Progenitor cell of endocrine pancreas (in vitro differentiated cells): ENCODE data around the gene TRAF7. TPM values are rescaled to one million over a fixed set of nuclear protein-coding genes. Genes with fewer than 3 reads are reported as not detected.
A peak's percentile ranks its signal among the peaks of the same experiment; 100 is the strongest.
"Not testable (repeated sequence)": the region's sequence is repeated elsewhere in the genome, so short reads cannot be mapped to it uniquely, and the experiment has no call there.

Experiments used
- DNase-seq: peaks from one replicate; pipeline ENCODE4 v3.0.0; 2021; ENCODE audit warnings: low spot score; ENCODE audit not compliant: unreplicated experiment
- H3K27ac Mint-ChIP-seq: 2 replicates; pipeline ENCODE4 v1.8.0; 2021; ENCODE audit warnings: mild to moderate bottlenecking, moderate library complexity, mixed read lengths
- H3K27me3 Mint-ChIP-seq: 2 replicates; pipeline ENCODE4 v1.8.0; 2021; ENCODE audit warnings: mixed read lengths
- H3K36me3 Mint-ChIP-seq: 2 replicates; pipeline ENCODE4 v1.8.0; 2022; ENCODE audit warnings: mixed read lengths; ENCODE audit not compliant: insufficient read depth
- H3K4me1 Mint-ChIP-seq: 2 replicates; pipeline ENCODE4 v1.8.0; 2021; ENCODE audit warnings: low read depth, mixed read lengths
- H3K4me3 Mint-ChIP-seq: 2 replicates; pipeline ENCODE4 v1.8.0; 2021; ENCODE audit warnings: low read depth, mild to moderate bottlenecking, moderate library complexity, mixed read lengths
- H3K9me3 Mint-ChIP-seq: 2 replicates; pipeline ENCODE4 v1.8.0; 2021; ENCODE audit warnings: low read depth, mixed read lengths
- total RNA-seq: library from RNA; stranded (reverse); gene quantifications from 2 replicates; pipeline ENCODE4 v1.2.1, GENCODE V29; 2021
- TF ChIP-seq, protein P1 (sequence below): fragments of 200-600 bp; sonication (generic); IDR thresholded peaks from one replicate; pipeline ENCODE4 v1.5.0; 2021; ENCODE audit warnings: antibody characterized with exemption, mild to moderate bottlenecking; ENCODE audit not compliant: unreplicated experiment

Gene TRAF7
- total RNA-seq, 1 donor from 2014 or later: 85.2 TPM

DNA sequence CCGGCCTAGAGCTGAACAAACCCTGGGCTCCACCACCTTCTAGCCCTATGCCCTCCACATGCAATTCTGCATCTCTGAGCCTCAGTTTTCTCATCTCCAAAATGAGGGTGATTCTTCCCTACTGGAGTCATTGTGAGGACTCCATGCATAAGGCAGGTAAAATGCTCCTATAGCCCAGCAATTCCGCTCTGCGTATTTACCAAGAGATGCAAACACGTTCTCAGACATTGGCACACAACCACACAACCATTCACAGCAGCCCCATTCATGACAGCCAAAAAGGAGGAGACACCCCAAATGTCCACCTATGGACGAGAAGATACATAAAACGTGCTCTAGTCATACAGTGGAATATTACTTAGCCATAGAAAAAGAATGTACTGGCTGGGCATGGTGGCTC is 44.7 kb downstream of the TRAF7 start:
- H3K9me3 Mint-ChIP-seq: no peaks in the 10 kb centered on the region
- TF ChIP-seq, protein P1, sequence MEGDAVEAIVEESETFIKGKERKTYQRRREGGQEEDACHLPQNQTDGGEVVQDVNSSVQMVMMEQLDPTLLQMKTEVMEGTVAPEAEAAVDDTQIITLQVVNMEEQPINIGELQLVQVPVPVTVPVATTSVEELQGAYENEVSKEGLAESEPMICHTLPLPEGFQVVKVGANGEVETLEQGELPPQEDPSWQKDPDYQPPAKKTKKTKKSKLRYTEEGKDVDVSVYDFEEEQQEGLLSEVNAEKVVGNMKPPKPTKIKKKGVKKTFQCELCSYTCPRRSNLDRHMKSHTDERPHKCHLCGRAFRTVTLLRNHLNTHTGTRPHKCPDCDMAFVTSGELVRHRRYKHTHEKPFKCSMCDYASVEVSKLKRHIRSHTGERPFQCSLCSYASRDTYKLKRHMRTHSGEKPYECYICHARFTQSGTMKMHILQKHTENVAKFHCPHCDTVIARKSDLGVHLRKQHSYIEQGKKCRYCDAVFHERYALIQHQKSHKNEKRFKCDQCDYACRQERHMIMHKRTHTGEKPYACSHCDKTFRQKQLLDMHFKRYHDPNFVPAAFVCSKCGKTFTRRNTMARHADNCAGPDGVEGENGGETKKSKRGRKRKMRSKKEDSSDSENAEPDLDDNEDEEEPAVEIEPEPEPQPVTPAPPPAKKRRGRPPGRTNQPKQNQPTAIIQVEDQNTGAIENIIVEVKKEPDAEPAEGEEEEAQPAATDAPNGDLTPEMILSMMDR: no peak
- no peak for DNase-seq
- H3K4me3 Mint-ChIP-seq: no peak overlapping the region
- peaks cover 4% of the 10 kb centered on the region for H3K4me1 Mint-ChIP-seq
- H3K36me3 Mint-ChIP-seq: no peaks in the 10 kb centered on the region
- peaks cover 31% of the 10 kb centered on the region for H3K27me3 Mint-ChIP-seq
- H3K27ac Mint-ChIP-seq: no peak overlapping the region

- H3K4me1 Mint-ChIP-seq, H3K36me3 Mint-ChIP-seq, DNase-seq, H3K9me3 Mint-ChIP-seq: not testable (repeated sequence)
- Mint-ChIP-seq H3K27me3 (peaks cover 20% of the 10 kb centered on the region), H3K27ac (peak overlapping the region; percentile 51), H3K4me3 (peak overlapping the region; percentile 80)
Measured at GRCh38 chr16:2203119-2203688, 47.6 kb downstream of the TRAF7 start.

DNA sequence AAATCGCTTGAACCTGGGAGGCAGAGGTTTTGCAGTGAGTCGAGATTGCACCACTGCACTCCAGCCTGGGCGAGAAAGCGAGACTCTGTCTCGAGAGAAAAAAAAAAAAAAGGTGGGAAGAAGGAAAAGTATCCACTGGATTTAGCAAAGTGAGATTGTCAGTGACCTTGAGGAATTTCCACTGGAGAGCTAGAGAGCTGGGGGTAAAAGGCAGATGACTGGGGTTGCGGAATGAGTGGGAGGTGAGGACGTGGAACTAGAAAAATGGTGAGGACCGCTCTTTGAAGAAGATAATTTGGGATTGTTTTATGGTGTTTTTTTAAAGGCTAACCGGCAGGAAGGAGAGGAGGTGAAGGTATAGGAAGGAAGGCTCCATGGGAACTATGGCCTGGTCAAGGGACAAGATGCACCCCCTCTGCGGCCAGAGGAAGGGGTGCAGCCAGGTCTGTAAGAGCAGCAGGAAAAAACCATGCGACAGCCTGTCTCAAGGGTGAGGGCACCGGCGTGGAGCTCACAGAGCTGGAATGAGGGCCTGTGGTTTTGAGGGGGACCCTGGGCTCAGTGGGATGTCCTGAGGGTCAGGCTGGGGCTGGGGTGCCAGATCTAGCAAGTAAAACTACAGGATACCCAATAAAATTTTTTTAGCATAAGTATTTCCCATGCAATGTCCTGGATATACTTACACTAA is 49.0 kb downstream of the TRAF7 start:
- Mint-ChIP-seq H3K9me3 (no peaks in the 10 kb centered on the region), H3K4me3 (peak overlapping the region; percentile 80), H3K36me3 (peaks cover 4% of the 10 kb centered on the region), H3K27ac (peak overlapping the region; percentile 0), H3K27me3 (peaks cover 11% of the 10 kb centered on the region), H3K4me1 (peaks cover 8% of the 10 kb centered on the region)
- TF ChIP-seq, protein P1: no peak
- DNase-seq: no peak

DNA sequence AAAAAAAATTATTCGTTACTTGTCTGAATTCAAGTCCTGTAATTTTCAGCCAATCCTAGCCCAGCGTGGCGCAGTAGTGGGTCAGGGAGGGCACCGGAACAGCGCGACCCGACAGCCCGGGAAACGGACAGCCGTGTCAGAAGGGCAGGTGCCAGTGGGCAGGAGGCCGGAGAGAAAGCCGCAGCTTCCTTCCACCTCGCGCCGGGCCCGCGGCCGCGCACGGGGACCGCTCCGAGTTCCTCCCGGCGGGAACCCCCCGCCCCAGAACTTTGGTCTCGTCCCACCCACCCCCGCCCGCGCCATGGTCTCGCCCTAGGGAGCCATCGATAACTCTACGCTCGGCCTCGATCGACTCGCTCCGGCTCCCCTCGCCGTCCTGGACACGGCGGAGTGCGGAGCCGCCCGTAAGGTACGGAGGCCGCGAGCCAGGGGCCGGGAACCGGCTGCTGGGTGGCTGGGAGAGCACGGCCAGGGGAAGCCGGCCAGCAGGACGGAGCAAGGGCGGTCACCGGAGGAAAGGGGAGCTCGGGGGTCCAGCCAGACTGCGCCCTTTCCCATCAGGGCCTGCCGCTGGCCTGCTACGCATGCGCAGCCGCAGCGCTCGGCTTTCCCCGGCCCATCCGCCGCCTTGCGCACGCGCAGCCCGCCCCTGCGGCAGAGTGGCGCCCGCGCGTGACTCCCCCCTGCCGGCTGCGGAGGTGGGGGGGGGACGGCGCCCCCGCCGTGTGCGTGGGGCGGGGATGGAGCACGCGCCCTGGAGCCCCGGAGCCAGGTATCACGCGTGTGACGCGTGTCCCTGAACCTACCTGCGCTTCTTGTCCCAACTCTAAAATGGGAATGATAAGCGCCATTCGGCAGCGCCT is 49.8 kb downstream of the TRAF7 start, which contains the start of gene MLST8:
Gene MLST8 (plus strand): TSS at position 351 of the 863 bp plus-strand sequence. CDS start 632 bp downstream, outside the sequence.
- H3K36me3 Mint-ChIP-seq: peaks cover 4% of the 10 kb centered on the region

DNA sequence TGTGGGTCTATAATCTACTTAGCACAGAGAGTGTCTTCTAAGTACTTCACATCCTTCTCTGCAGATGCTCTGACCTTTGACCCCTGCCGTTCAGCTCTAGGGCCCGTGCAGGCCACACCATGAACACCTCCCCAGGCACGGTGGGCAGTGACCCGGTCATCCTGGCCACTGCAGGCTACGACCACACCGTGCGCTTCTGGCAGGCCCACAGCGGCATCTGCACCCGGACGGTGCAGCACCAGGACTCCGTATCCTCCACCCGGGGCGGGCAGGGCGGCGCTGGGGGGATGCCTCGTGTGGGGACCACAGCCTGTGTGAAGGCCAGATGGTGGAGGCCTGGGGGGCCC is 50.4 kb downstream of the TRAF7 start:
- Mint-ChIP-seq H3K27me3 (no peaks in the 10 kb centered on the region), H3K9me3 (no peaks in the 10 kb centered on the region), H3K4me1 (peaks cover 11% of the 10 kb centered on the region), H3K27ac (peak overlapping the region; percentile 16), H3K36me3 (peaks cover 4% of the 10 kb centered on the region), H3K4me3 (peak overlapping the region; percentile 75)
- no peak for DNase-seq
- TF ChIP-seq, protein P1: no peak

More for the DNA sequence above, 49.8 kb downstream of the TRAF7 start, which contains the start of gene MLST8:
- TF ChIP-seq, protein P1: peak; percentile 38
- peak; percentile 78 for DNase-seq
- H3K27me3 Mint-ChIP-seq: peaks cover 5% of the 10 kb centered on the region
- peaks cover 10% of the 10 kb centered on the region for H3K4me1 Mint-ChIP-seq
- peak within 1 kb of the TSS; percentile 16 for H3K27ac Mint-ChIP-seq
- H3K4me3 Mint-ChIP-seq: peak within 1 kb of the TSS; percentile 80
- no peaks in the 10 kb centered on the region for H3K9me3 Mint-ChIP-seq
